Daoy (cell line): ENCODE data around the gene TCAIM. TPM values are rescaled to one million over a fixed set of nuclear protein-coding genes. Genes with fewer than 3 reads are reported as not detected.
"Not testable (repeated sequence)": the region's sequence is repeated elsewhere in the genome, so short reads cannot be mapped to it uniquely, and the experiment has no call there.

Experiments used
- DNase-seq: peaks from one replicate; pipeline ENCODE4 v3.0.0-alpha.2; 2015; ENCODE audit warnings: low read depth
- total RNA-seq: library from RNA; depleted of rRNA; stranded (reverse); fragments of >200 nt; shearing (Covaris generic); gene quantifications from 2 replicates; pipeline ENCODE4 v1.2.3, GENCODE V29; 2014

TCAIM gene
- total RNA-seq, 1 experiment from 2014 or later: 14.2 TPM

GRCh38 chr3:44415421-44415820 lies 76.9 kb downstream of the TCAIM start:
- DNase-seq: no peak

- DNase-seq: no peak
Observed at GRCh38 chr3:44416031-44417030, 77.8 kb downstream of the TCAIM start.

GRCh38 chr3:44418118-44418517 lies 79.6 kb downstream of the TCAIM start:
- not testable (repeated sequence) for DNase-seq

GRCh38 chr3:44418549-44418948 lies 80.0 kb downstream of the TCAIM start:
- DNase-seq: no peak

- DNase-seq: no peak
Observed at GRCh38 chr3:44419116-44419922, 80.8 kb downstream of the TCAIM start.

GRCh38 chr3:44419923-44420650 lies 81.5 kb downstream of the TCAIM start:
- no peak for DNase-seq

GRCh38 chr3:44420676-44421075 lies 82.1 kb downstream of the TCAIM start:
- no peak for DNase-seq

- no peak for DNase-seq
Observed at GRCh38 chr3:44421280-44421679, 82.7 kb downstream of the TCAIM start.

GRCh38 chr3:44424758-44425157 lies 86.2 kb downstream of the TCAIM start:
- DNase-seq: no peak

GRCh38 chr3:44427683-44428082 lies 89.1 kb downstream of the TCAIM start:
- no peak for DNase-seq

- DNase-seq: no peak
Observed at GRCh38 chr3:44428910-44429309, 90.3 kb downstream of the TCAIM start.

- no peak for DNase-seq
Observed at GRCh38 chr3:44429459-44429858, 90.9 kb downstream of the TCAIM start.

GRCh38 chr3:44430466-44430865 lies 91.9 kb downstream of the TCAIM start:
- no peak for DNase-seq

GRCh38 chr3:44434834-44435510 lies 96.4 kb downstream of the TCAIM start:
- DNase-seq: no peak

- no peak for DNase-seq
Observed at GRCh38 chr3:44436181-44436580, 97.6 kb downstream of the TCAIM start.

- DNase-seq: no peak
Observed at GRCh38 chr3:44437800-44438199, 99.2 kb downstream of the TCAIM start.

GRCh38 chr3:44439499-44440295 lies 101.1 kb downstream of the TCAIM start:
- DNase-seq: peak; percentile 11

- DNase-seq: no peak
Observed at GRCh38 chr3:44442596-44443309, 104.2 kb downstream of the TCAIM start.

- no peak for DNase-seq
Observed at GRCh38 chr3:44444437-44444836, 105.9 kb downstream of the TCAIM start.
